NCI-H2107 treated with DMSO at 0.1 percent for 48 hours (cell line): ENCODE measurements around the gene TANGO2.

Experiments used
- DNase-seq: peaks from one replicate; lab custom pipeline; 2025; ENCODE audit not compliant: unreplicated experiment; lab: John Stamatoyannopoulos, UW

The TANGO2 gene

DNA sequence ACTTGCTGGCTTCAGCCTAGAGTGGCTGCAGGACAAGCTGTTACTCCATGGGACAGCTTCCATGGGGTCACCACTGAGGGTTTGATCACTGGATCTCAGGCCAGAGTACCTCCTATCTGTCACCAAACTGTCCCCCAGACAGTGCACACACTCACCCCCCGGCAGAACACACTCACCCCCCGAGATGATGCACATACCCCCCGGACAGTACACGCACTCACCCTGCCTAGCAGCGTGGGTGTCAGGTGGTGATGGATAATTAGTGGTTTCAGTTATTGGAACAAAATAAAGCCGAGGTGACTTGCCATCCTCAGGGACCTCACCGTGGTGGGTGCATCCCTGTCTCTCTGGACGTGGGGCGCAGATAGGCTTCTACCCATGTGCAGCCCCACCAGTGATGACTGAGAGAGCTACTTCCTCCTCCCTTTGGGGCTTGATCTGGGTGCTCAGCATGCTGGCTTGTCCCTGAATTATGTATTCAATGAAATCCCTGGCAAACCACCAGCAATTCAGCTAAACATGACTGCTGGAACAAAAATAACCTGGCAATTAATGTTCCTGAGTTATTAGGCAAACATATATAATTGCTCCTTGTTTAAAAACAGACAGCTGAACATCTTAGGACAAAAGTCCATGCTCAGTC, 18.9 kb downstream of the TANGO2 start:
- no peak for DNase-seq

DNA sequence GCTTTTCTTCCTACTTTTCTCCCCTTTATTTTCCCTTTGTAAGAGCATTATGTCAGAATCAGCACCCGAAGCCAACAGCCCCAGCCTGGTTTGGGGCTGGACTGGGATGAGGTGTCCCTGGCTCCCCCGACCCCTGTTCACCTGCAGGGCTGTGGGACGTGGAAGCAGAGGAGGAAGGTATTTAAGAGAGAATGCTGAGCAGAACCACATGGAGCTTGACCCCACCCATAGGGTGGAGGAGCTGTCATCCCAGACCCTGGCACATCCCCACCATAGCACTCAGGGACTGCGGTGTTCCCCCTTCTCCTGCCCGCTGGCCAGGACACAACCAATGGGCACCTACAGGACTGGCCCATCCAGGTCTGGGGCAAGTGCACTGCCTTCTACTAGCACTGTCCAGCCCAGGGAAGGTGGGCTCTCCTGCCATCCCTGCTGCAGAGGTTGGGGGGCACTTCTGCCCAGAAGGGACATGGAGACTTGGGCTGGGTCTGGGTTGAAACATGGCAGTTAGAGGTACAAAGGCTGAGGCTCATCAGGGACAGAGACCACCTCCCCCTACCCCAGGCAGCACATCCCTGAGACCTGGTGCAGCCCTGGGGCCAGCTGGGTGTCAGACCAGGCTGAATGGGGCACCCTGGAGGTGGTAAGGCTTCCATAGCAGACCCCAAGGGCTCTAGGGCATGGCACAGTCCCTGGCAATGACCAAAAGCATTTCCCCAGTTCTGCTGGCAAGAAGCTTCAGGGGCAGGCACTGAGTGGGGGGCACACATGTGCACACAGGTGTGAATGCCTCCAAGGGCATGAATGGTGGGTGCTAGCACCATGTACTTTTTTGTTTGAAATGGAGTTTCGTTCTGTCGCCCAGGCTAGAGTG, 19.7 kb downstream of the TANGO2 start:
- no peak for DNase-seq

DNA sequence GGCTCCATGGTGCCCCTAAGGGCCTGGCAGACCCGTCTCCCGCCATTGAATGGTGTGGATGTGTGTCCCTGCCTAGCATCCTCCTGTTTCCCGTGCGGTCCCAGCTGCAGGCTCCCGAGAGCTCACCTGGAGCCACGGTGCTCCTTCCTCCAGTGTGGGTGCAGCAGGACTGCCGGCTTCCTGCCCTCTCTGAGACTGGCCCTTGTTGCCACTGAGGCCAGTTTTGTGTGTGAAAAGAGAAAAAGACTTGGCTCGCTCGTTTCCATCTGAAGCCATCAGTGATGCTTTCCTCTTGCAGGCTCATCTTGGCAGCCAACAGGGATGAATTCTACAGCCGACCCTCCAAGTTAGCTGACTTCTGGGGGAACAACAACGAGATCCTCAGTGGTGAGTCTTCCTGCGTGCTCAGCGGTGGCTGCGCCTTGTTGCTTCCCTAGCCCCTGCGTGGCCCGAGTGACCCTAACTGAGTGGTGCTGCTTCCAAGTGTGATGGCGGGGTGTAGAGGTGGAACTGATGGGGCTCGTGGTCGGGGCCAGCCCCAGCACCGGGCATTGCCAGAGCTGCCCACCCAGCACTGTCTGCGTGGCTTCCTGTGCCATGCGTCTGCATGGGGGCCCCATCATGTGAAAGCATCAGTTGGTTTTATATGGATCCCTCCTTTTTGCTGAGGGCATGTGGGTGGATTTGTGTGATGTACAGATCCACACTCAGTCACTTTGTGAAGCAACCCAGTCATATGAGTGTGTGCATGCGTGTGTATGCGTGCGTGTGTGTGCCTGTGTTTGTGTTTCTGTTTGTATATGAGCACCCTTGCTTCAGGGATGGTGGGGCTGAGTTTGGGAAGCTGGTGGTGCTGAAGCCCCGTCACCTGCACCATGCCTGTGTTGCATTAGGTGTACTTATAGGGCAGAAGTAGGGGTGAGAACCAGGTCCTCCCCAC, 22.4 kb downstream of the TANGO2 start:
- no peak for DNase-seq

DNA sequence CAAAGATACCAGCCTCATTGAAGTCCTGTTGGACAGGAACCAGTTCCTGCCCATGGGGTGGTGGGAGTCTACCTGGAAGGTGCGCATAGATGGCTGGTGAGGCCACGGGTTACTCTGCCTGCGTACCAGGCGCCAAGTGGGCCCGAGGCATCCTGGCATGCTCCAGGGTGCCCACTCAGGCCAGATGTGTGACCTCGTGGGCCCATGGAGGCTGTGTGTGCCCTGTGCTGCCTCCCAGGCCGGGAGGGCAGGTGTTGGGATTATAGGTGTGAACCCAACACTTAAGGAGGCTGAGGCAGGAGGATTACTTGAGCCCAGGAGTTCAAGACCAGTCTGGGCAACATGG, 23.1 kb downstream of the TANGO2 start:
- no peak for DNase-seq

DNA sequence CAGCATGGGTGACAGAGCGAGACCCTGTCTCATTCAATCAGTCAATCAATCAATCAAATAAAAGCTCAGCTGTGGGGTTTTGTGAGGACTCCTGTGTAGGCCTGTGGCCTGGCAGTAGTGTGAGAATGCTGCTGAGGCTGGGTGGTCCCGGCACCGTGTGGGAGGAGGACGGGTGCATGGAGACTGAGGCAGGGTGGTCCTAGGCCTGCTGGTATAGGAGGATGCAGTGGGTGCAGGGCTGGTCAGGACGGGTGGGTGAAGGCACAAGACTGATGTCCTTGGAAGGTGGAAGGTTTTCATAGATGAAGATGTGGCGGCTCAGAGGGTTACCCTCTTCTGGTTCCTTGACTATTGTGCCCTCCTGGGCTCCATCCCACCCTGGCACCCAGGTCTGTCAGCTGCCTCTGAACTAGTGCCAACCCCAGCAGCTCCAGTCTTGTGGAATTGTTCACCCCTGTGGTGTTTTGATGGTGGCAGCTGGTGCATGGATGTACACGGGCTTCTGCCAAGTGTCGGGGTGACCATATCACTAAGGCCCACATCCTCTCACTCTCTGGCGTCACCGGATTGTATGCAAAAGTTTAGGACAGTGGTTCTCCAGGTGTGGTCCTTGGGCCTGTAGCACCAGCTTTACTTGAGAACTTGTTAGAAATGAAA, 23.7 kb downstream of the TANGO2 start:
- DNase-seq, result no peak

DNA sequence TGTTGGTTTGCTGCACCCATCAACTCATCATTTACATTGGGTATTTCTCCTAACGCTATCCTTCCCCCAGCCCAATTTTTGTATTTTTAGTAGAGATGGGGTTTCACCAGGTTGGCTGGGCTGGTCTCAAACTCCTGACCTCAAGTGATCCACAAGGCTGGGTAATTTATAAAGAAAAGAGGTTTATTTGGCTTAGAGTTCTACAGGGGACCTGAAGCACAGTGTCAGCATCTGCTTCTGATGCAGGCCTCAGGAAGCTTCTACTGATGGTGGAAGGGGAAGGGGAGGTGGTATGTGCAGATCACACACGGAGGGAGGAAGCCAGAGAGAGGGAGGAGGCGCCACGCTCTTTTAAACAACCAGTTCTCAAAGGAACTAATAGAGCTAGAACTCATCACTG, 25.8 kb downstream of the TANGO2 start:
- DNase-seq, result no peak

DNA sequence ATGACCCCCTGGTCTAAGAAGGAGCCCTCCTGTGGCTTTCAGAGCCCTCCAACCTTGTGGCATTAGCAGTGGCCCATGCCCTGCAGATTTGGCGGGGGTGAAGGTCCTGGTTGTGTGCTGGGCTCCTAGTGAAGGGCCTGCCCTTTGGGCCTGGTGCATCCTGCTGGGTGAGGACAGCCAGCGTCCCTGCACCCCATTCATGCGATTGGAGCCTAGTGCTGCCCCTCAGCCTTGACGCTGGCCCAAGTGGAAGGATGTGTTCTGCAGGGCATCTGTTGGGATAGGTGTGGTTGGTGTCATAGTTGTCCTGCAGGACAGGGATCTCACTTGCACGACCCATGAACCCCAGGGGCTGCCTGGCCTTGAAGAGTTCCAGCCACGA, 31.0 kb downstream of the TANGO2 start:
- DNase-seq, result no peak

DNA sequence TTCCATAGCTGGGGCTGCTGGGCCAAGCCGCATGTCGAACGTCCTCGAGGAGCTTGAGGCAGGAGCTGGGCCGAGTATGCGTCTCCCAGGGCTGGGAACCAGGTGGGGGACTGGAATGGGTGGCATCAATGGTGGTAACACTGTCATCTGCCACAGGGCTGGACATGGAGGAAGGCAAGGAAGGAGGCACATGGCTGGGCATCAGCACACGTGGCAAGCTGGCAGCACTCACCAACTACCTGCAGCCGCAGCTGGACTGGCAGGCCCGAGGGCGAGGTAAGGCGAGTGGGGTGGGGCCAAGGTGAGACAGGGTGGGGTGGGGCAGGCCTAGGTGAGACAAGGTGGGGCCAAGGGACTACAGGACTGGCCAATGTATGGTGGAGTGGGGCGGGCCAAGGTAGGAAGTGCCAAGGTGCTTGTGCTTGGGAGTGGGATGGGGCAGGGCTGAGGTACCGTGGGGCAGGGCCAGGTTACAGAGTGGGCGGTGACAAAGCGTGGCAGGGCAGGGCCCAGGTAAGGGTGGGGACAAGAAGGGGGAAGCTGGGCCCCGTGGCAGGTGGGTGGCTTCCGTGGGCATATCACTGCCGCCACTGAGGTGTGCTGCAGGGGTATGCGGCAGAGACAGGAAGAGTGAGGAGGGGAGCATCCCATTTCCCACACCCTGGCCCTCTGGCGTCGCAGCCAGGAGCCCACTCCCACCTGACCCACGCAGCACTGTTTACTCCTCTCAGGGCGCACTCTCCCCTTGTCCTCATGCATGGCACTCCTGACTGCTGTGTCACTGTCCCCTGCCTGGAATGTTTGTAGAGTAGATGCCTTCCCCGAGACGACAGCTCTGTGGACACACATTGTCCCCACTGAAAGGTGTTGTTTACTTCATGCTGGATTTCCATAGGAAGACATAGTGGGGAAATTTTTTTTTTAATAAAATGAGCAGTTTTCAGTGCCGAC, 31.7 kb downstream of the TANGO2 start:
- DNase-seq, result no peak

DNA sequence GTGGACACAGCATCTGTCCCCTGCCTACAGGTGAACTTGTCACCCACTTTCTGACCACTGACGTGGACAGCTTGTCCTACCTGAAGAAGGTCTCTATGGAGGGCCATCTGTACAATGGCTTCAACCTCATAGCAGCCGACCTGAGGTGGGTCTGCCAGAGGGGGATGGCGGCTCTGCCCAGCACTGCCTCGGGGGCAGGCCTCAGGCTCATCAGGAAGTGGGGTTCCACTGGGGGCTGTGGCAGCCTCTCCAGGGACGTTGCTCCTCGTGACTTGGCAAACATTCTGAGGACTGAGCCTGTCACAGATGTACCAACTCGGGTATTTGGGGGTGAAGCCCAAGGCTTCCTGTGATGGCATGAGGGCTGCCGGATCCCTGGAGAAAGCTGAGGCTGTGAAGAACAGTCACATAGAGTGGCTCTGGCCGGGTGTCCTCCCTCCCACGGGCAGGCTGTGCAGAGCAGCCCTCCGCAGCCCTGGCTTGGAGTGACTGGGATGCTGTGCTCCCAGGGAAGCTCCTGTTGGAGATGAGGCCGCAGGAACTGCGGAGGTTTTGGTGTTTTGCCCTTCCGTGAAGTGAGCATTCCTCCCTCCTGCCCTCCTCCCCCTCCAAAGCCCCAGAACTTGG, 32.6 kb downstream of the TANGO2 start:
- DNase-seq, result no peak

DNA sequence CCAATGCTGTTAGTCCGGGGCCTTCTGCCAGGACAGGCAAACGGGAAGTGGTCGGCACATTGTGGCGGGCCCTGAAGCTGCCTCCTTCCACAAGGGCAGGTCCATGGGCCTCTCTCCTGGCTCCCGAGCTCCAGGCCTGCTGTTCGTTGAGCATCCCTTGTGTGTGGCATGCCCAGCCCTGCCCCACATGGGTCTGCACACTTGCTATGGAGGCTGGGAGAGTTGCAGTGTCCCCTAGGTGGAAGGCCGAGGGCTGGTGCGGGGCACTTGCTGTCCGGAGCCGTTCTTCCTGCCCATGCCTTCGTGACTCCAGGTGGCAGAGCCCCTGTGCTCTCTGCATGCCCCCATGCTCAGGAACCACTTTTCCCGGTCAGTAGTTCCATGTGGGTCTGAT, 33.1 kb downstream of the TANGO2 start:
- no peak for DNase-seq

DNA sequence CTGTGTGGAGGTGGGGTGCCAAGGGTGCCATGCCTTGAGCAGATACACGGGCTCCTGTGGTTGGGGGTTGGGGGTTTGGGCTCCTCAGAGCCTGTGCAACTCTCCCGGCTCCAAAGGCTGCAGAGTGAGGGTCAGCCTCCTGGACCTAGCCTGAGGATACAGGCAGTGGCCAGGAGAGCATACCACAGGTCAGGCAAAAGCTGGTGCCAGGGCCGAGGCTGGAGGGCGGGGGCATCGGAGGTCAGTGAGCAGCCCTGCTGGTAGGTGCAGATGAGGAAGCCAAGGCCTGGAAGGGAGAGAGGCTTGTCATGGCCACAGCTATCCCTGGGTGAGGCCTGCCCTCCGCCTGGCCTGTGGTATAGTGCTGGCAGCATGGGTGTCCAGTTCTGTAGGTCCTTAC, 33.6 kb downstream of the TANGO2 start:
- no peak for DNase-seq

DNA sequence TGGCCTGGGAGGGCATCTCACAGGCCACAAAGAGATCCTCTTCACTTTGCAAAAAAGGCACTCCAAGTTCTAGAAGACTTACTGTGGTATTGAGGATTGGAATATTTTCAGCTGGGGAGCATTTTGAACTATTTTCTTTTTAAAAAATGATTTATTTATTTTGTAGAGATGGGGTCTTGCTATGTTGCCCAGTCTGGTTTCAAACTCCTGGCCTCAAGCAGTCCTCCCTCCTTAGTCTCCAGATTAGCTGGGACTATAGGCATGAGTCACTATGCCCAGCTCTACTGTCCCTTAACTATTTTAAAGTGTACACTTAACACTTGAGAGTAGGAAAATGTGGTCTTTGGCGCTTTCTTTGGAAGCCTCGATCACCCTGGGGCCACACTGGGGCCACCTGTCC, 34.2 kb downstream of the TANGO2 start:
- DNase-seq, result no peak

DNA sequence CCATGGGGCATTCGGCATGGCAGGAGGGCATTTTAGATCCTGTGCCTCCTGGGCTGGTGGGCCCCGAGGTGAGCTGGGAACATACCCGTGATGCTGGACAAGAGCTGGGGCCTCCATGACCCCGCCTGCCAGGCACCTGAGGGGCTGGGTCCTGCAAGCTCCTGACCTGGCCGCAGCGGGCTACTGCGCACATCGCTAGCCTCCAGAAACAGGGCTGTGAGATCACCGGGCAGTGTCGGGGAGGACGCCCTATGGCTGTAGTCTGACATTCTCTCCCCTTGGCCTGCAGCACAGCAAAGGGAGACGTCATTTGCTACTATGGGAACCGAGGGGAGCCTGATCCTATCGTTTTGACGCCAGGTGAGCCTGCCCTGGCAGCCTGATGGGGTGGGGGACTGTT, 34.7 kb downstream of the TANGO2 start:
- no peak for DNase-seq

DNA sequence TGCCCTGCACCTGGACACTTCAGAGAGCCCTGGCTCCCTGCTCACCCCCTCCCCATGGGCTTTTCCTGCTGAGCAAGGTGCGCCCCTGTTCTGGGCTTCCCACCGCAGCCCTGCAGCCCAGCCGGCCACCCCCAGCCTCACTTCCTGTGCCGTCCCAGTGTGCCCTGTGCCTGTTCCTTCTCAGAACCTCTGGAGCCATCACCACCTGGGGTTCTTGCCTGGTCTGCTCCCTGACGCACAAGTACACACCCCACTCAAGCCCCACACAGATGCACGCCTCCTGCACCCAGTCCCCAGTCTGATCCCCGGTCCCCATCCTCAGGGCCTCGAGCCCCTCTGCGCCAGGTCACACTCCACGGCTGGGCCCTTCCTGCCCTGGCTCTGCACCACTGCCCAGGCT, 35.3 kb downstream of the TANGO2 start:
- DNase-seq, result no peak

DNA sequence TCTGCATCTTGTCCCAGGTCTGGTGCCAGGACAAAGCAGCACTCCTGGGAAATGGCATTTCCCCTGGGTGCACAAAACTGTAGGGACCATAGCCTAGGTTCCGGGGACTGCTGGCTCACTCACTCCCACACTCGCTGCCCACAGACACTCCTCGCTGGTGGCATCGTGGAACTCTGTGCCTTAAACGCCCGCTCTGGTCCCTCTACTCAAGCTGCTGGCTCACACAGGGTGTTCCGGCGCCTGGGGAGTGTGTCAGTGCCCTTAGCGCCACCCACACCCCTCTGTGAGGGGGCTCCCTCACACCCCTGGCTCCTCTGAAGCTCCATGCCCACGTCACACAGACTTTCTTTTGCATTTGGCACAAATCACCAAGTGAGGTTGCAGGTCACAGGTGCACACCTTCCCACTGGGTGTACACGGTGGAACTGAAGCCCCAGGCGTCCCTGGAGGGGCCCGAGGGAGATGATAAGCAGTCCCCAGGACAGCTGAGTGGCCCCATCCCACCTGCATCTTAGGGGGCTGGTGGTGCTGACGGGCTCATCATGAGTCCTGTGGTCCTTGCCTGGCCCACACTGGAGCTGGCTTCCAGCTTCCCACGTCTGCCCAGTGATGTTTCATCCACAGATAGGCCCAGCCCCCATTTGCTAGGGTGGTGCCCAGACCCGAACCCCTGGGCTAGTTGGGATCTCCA, 35.9 kb downstream of the TANGO2 start:
- DNase-seq, result no peak

DNA sequence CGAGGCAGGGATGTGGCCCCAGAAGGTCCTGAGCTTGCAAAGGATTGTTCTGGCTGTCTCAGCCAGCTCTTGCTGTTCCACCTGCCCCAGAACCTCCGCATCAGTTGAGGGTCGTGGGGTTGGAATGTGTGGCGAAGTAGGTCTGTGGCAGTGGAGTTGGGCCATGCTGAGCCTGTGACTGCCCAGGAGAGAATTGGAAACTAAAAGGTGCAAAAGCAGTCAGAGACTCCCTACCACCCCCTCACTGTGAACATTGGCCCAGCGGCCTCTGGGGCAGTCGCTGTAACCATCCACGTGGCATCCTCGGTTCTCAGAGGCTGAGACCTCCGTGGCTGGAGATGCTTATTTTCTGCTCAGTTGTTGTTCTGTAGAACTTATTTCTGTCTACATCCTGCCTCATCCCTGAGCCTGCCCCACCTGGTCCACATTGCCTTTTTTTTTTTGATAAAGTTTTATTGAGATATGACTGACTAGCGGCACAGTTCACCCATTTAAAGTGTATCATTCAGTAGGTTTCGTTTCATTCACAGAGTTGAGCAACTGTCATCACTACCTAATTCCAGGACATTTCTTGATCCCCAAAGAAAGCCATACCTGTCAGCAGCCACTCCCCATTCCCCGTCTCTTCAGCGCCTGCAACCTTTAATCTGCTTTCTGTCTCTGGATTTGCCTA, 36.8 kb downstream of the TANGO2 start:
- DNase-seq, result no peak

DNA sequence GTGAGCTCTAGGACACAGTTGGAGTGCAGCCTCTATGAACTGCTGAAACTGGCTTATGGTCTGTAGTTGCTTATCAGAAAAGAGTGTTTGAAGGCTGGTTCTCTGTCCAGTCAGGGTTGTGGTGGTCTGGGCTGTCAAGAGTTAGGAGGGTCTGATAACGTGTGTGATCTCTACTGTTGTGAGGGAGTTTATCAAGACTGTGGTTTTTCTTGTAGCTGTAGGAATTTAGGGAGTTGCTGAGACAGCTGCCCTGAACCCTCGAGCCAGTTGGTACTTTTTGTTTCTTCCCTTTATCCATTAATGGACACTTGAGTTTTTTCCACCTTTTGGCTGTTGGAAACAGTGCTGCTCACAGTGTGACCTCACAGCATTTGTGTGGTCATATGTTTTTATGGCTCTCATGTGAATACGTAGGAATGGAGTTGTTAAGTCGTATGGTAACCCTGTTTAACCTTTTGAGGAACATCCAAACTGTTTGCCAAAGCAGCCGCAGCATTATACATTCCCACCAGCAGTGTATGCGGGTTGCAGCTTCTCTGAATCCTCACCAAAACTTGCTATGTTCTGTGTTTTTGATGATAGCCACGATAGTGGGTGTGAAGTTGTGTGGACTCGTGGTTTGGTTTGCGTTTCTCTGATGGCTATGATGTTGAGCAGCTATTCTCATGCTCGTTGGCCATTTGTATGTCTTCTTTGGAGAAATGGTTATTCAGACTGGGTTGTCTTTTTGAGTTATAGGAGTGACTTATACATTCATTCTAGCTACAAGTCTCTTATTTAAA, 38.3 kb downstream of the TANGO2 start:
- DNase-seq, result no peak
